SHP77 (cell line): ENCODE results near the gene PIP5K1C.

Experiments used
- DNase-seq, 2 experiments: peaks; one replicate each; lab custom pipeline; 2025; lab: John Stamatoyannopoulos, UW

The PIP5K1C gene

DNA sequence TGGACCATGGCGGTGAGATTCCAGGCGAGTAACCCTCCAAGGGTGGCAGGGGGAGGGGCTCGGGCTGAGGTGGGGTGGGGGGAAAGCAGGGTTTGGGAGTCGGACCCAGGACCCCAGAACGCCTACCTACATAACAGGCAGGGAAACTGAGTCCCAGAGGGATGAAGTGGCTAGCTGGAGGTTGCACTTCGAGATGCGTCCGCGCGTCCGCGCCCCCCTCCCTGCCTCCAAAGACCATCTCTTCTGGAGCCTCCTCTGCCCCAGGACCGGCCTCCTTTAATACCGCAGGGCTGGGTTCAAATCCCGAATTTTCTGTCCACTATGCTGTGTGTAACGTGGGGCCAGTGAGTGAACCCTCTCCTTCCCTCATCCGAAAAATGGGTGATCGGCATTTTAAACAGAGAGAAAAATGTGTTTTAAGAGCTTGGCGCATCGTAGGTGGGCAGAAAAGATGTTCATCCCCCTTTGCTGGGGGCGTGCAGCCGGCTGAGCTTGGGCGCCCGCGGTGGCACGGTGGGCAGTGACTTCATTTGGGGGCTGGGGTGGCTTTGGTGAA is 21.7 kb upstream of the PIP5K1C start:
- no peak for DNase-seq

DNA sequence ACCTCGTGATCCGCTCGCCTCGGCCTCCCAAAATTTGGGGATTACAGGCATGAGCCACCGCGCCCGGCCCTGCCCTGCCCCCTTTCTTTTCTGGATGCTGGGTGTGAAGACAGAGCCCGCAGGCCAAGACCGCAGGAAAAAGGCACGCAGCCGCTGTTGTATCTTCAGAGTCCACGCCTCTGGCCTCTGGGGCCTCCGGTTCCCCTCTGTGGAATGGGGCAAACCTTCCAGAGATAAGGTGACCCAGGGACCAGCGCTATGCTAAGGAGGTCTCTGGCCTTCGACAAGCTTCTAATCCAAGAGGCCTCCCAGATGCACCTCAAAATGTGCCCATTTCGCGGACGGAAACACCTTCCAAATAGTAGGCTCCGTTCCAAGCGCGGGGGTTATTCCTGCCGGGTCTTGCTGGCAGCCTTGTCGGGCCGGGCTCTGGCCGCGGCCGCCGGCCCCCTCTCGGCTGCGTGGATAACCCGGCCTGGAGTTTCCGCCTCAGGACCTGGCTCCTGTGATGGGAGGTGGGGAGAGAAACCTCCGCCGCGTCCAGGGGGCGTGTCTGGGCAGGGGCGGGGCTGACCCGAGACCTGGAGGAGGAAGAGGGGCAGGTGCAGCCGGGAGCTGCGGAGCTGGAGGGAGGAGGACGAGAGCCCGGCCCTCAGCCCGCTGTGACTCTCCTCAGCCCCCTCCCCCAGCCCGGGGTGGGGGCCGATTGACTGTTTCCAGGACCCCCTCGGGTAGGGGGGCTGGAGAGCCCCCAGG is 21.0 kb upstream of the PIP5K1C start:
- peak; percentile 70 to 82 for DNase-seq

- no peak for DNase-seq
These were observed 20.2 kb upstream of the PIP5K1C start for GRCh38 chr19:3720349-3720917.

DNA sequence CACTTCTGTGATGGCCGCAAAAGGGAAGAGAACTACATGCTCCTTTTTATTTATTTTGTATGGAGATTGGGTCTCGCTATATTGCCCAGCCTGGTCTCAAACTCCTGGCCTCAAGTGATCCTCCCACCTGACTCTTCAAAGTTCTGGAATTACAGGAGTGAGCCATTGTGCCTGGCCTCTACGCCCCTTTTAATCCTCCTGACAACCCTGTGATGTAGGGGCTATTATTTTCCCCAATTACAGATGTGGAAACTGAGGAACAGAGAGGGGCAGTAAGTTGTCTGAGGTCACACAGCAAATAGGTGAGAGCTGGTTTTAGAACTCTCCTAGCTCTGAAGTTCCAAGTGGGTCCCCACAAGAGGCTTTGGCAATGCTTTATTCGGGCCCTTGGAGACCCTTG is 19.6 kb upstream of the PIP5K1C start:
- no peak for DNase-seq

DNA sequence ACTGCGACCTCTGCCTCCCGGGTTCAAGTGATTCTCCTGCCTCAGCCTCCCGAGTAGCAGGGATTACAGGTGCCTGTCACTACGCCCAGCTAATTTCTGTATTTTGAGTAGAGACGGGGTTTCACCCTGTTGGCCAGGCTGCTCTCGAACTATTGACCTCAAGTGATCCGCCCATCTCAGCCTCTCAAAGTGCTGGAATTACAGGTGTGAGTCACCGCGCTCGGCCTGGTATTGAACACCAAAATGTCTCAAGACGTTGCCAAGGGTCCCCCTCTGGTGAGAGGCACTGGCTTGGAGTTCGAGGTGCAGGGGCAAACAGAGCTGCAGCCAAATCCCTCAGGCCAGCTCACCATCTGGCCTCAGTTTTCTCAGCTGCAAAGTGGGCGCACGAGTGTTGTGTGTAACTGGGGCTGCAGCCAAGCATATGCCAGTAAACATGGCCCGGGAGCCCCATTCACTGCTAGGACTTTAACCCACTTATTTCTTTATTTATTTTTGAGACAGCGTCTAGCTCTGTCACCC is 15.9 kb upstream of the PIP5K1C start:
- DNase-seq: no peak

DNA sequence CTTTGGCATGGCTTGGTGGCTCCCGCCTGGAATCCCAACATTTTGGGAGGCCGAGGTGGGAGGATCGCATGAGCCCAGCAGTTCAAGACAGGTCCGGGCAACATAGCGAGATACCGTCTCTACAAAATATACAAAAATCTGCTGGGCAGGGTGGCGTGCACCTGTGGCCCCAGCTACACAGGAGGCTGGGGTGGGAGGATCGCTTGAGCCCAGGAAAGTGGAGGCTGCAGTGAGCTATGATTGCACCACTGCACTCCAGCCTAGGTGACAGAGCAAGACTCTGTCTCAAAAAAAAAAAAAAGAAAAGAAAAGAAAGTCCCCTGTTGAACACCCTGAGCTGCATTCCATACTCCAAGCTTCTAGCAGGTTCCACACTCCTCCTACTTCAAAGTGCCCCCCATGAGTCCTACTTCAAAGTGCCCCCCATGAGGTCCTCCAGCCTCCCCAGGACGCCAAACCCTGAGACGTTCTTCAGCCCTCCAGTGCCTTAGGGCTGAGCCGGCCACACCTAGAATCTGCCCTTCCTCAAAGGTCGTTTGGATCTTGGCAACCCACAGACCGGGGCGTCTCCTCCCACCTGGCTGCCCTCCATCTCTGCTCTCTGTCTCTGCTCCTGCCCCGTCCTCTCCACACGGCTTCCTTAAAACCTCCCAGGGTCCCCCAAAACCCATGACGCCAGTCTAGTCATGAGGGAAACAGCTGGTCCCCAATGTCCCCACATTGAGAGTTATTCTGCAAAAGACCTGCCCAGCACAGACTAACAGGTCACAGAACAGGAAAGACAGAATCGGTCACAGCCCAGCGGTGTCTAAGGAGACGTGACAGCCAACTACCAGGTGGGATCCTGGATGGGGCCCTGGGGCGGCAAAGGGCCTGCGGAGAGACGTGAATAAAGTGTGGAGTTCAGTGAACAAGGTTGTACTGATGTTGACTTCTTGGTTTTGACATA is 12.7 kb upstream of the PIP5K1C start:
- no peak for DNase-seq

DNA sequence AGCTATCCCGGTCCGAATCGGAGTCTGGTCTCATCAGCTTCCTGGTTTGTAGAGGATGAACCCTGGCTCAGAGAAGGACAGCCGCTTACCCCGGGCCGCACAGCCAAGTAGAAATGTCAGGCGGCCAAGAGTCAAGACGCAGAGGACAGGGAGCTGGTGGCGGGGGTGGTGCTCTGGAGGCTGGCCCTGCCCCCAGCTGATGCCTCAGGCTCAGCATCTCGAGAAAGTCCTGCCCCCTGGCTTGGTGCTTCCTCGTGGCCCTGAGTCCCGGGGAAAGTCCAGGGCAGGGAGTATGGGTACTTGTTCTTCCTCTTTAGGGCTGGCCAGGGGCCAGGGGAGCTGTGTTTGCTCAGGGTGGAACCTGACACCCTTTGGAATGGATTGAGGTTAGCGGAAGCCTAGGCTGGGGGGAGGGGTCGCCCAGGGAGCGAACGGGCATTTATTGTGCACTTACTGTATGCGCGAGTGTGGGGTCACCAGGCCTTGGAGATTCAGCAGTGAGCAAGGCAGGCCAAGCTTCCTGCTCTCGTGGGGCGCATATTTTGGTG is 10.1 kb upstream of the PIP5K1C start:
- DNase-seq: peak; percentile 82 to 83

GRCh38 chr19:3708207-3708931 is 8.1 kb upstream of the PIP5K1C start, which contains the start of gene TJP3:
TJP3 (plus strand) TSS chr19:3708384; CDS start chr19:3728433, 20,049 bp downstream.
- DNase-seq: no peak

DNA sequence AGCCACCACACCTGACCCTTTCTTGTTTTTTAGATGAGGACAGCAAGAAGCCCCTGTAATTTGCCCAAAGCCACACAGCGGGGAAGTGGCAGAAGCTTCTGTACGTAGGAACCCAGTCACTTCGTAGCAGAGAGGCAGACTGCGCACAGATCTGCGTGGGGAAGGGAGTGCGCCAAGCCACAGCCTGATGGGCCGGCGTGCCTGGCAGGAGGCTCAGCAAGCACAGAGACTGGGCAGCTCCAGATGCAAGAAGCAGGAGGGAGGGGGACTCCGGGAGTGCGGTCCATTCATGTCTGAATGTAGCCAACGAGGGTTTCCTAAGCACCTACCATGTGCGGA is 7.6 kb upstream of the PIP5K1C start:
- no peak for DNase-seq

GRCh38 chr19:3701200-3701599 is 932 bp upstream of the PIP5K1C start:
- DNase-seq: no peak

DNA sequence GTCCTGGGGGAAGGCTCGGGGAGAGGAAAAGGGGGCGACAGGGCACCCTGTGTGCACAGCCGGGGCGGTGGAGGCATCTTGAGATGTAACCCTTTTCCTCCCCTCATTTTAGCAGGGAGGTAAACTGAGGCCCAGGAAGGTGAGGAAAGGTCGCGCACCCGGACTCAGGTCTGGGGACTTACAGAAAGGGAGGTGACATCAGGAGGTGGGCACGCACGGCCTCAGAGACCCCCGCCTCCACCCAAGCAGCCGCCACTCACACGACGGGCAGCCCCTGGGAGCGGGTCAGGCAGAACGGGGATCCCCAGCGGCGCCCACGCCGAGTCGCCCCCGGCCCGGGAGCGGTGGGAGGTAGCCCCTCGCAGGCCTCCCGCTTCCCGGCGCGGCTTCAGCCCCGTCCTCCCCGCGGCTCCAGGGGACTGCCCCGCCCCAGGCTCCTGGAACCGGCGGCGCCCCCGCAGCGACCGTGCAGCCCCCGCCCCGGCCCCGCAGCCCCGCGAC is 477 bp downstream of the PIP5K1C start:
- DNase-seq: no peak

GRCh38 chr19:3698974-3699740 is 1.1 kb downstream of the PIP5K1C start:
- DNase-seq: no peak

DNA sequence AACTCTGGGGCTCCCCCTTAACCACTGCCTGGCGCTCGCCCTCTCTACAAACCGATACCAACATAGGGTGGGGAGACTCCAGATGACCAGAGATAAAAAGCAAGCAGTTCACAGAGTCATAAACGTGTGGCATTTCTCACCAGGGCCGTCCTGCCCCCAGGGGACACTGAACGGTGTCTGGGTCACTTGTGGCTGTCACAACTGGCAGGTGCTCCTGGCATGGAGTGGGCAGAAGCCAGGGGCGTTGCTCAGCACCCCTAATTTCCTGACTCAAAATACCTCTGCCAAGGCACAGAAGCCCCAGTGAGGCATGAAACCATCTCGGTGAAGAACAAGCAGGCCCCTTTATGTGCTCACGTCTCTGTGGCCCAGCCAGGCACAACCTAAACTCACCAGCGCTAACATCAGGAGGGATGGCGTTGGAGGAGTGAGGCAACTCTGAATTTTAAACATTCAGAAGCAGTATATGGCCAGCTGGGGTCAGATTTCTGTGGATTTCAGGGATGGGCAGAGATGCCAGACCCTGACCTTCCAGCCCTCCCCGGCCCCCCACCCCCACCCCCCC is 1.8 kb downstream of the PIP5K1C start:
- DNase-seq: no peak

GRCh38 chr19:3697671-3698385 is 2.4 kb downstream of the PIP5K1C start:
- DNase-seq: no peak

GRCh38 chr19:3697094-3697493 is 3.2 kb downstream of the PIP5K1C start:
- DNase-seq: no peak

DNA sequence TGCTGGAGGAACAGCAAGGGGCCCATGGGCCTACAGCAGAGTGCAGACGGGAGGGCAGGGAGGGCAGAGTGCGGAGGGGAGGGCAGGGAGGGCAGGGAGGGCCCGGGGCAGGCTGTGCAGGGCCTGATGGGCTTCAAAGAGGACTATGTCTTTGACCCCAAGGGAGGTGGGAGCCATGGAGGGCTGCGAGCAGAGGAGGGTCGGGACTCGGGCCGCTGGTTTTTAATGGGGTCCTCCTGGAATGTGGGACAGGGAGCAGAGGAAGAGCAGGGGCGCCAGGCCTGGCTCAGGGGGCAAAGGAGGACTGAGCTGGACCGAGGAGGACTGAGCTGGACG is 3.6 kb downstream of the PIP5K1C start:
- no peak for DNase-seq

DNA sequence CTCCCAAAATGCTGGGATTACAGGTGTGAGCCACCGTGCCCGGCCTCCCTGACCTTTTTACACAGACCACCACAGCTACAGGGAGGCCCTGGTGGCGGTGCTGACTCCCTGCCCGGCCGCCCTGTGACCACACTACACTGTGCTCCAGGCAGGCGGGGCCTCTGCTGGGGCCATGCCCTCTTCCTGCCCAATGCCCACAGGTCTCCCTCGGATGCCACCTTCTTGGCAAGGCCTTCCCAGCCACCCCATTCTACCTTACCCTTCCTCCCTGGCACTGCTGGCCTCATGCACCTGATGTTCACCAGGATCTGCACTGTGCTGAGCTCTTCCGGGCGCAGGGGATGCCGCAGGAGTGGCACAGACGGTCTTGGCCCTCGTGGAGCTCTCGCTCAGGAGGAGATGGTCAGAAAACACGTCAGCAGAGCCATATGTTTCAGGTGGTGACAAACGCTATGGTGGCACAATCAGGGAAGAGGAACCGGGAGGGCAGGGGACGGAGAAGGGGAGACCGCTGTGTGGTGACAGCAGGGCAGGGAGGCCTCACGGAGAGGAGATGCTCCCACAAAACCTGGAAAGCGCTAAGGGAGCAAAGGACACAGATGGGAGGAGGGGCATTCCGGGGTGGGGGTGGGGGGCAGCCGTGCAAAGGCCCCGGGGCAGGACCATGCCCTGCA is 4.1 kb downstream of the PIP5K1C start:
- no peak for DNase-seq

DNA sequence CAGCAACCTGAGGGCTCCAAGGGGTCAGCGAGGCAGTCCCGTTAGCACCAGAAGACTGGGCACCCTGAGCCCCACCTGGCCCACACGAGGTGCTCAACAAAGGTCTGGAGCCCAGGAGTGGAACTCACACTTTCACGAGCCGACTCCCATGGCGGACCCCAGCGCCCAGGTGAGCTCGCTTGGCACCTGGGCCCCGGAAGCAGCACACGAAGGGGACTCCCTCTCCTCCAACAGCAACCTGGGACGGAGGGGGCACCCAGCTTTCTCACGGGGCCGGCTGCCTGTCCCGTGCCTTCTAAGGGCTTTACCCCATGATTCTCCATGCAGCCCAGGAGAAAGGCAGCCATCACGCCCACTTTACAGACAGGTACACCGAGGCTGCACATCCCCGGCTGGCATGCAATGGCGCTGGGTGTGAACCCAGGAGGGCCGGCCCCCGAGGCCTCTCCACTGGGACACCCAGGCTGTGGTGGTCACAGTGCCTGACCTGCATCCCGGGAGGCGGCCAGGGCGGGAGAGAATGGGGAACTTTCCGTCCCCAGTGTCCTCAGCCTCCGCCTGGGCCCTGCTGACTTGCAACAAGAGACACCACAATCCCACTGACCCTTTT is 5.0 kb downstream of the PIP5K1C start:
- no peak for DNase-seq
